DND-41 (cell line): Measurements from ENCODE around the gene MEF2D.

ENCODE experiments used
- CTCF ChIP-seq: IDR thresholded peaks from 2 replicates; pipeline ENCODE4 v1.5.1; 2012; ENCODE audit warnings: borderline replicate concordance, low read length, moderate library complexity, mild to moderate bottlenecking; ENCODE audit not compliant: poor library complexity, severe bottlenecking; ENCODE audit errors: extremely low read depth
- EZH2 ChIP-seq: IDR thresholded peaks from 3 replicates; pipeline ENCODE4 v1.6.1; 2012; ENCODE audit warnings: borderline replicate concordance, low read depth, mild to moderate bottlenecking, moderate library complexity, low read length, inconsistent platforms; ENCODE audit not compliant: severe bottlenecking

GRCh38 chr1:156428746-156429288 lies 71.8 kb downstream of the MEF2D start:
- TF ChIP-seq CTCF = no peak
- no peak for TF ChIP-seq EZH2
